Trophoblast cell (in vitro differentiated cells and primary cell): ENCODE data around the gene EYS.

Experiments used
- DNase-seq, 2 donors: peaks; one replicate each; pipeline ENCODE4 v3.0.0-alpha.2; 2016
- H2AFZ ChIP-seq: 2 replicates; pipeline ENCODE4 v1.6.1; 2013; ENCODE audit warnings: low read length, moderate library complexity, mild to moderate bottlenecking; ENCODE audit not compliant: insufficient read depth, poor library complexity
- H2AK5ac ChIP-seq: 2 replicates; pipeline ENCODE4 v1.6.1; 2013; ENCODE audit warnings: mild to moderate bottlenecking, low read length
- H2BK120ac ChIP-seq: 2 replicates; pipeline ENCODE4 v1.6.1; 2013; ENCODE audit warnings: low read length, mild to moderate bottlenecking, moderate library complexity; ENCODE audit not compliant: insufficient read depth, poor library complexity
- H2BK12ac ChIP-seq: 2 replicates; pipeline ENCODE4 v1.6.1; 2013; ENCODE audit warnings: mild to moderate bottlenecking, low read length, moderate library complexity
- H2BK5ac ChIP-seq: 2 replicates; pipeline ENCODE4 v1.6.1; 2013; ENCODE audit warnings: low read length, low read depth, moderate library complexity, mild to moderate bottlenecking; ENCODE audit not compliant: poor library complexity
- H3K14ac ChIP-seq: 2 replicates; pipeline ENCODE4 v1.6.1; 2013; ENCODE audit warnings: mild to moderate bottlenecking, low read length
- H3K18ac ChIP-seq: 2 replicates; pipeline ENCODE4 v1.6.1; 2013; ENCODE audit warnings: mild to moderate bottlenecking, low read length
- H3K23ac ChIP-seq: 2 replicates; pipeline ENCODE4 v1.6.1; 2013; ENCODE audit warnings: low read length
- H3K27ac ChIP-seq: 2 replicates; pipeline ENCODE4 v1.5.1; 2013; ENCODE audit warnings: low read depth, mild to moderate bottlenecking, inconsistent platforms, low read length, moderate library complexity
- H3K27me3 ChIP-seq: 2 replicates; pipeline ENCODE4 v1.6.1; 2013; ENCODE audit warnings: inconsistent platforms, mild to moderate bottlenecking, low read length, moderate library complexity; ENCODE audit not compliant: insufficient read depth
- H3K36me3 ChIP-seq, 2 experiments: 1 replicate in 1 of 2; 2 replicates in 1 of 2; pipeline ENCODE4 v1.6.1; 2013; ENCODE audit warnings: low read length in 2 of 2, mild to moderate bottlenecking in 2 of 2, moderate library complexity in 1 of 2; ENCODE audit not compliant: insufficient read depth in 2 of 2, control insufficient read depth in 1 of 2
- H3K4ac ChIP-seq: 2 replicates; pipeline ENCODE4 v1.6.1; 2013; ENCODE audit warnings: low read depth, mild to moderate bottlenecking, low read length, moderate library complexity
- H3K4me1 ChIP-seq, 2 experiments: 1 replicate in 1 of 2; 2 replicates in 1 of 2; pipeline ENCODE4 v1.6.1; 2013; ENCODE audit warnings: low read length in 2 of 2, mild to moderate bottlenecking in 2 of 2, moderate library complexity in 1 of 2; ENCODE audit not compliant: insufficient read depth in 2 of 2, control insufficient read depth in 1 of 2
- H3K4me2 ChIP-seq: 2 replicates; pipeline ENCODE4 v1.6.1; 2013; ENCODE audit warnings: inconsistent platforms, mild to moderate bottlenecking, low read length, moderate library complexity
- H3K4me3 ChIP-seq: 2 replicates; pipeline ENCODE4 v1.5.1; 2013; ENCODE audit warnings: mild to moderate bottlenecking, low read depth, low read length, inconsistent platforms
- H3K79me1 ChIP-seq: one replicate; pipeline ENCODE4 v1.6.1; 2013; ENCODE audit warnings: low read length
- H3K79me2 ChIP-seq: 2 replicates; pipeline ENCODE4 v1.6.1; 2013; ENCODE audit warnings: low read length, mild to moderate bottlenecking; ENCODE audit not compliant: control insufficient read depth, insufficient read depth, poor library complexity
- H3K9ac ChIP-seq: 2 replicates; pipeline ENCODE4 v1.6.1; 2013; ENCODE audit warnings: mild to moderate bottlenecking, low read length
- H3K9me3 ChIP-seq: 2 replicates; pipeline ENCODE4 v1.6.1; 2013; ENCODE audit warnings: low read depth, mild to moderate bottlenecking, control low read depth, inconsistent platforms, low read length; ENCODE audit not compliant: insufficient read depth
- H4K12ac ChIP-seq: 2 replicates; pipeline ENCODE4 v1.6.1; 2013; ENCODE audit warnings: low read depth, mild to moderate bottlenecking, low read length, moderate library complexity
- H4K8ac ChIP-seq: 2 replicates; pipeline ENCODE4 v1.6.1; 2013; ENCODE audit warnings: low read depth, mild to moderate bottlenecking, low read length, moderate library complexity
- H4K91ac ChIP-seq: one replicate; pipeline ENCODE4 v1.6.1; 2013; ENCODE audit warnings: low read depth, mild to moderate bottlenecking, low read length, moderate library complexity
- WGBS: extraction: QIAGEN DNeasy Blood & Tissue Kit; methylation state at CpG from one replicate; pipeline ENCODE4 v1.1.7; 2013; ENCODE audit warnings: missing lambda C conversion rate; ENCODE audit not compliant: insufficient read length, insufficient coverage; ENCODE audit errors: extremely low coverage; 5-methylcytosine and 5-hydroxymethylcytosine counted together

The EYS gene

DNA sequence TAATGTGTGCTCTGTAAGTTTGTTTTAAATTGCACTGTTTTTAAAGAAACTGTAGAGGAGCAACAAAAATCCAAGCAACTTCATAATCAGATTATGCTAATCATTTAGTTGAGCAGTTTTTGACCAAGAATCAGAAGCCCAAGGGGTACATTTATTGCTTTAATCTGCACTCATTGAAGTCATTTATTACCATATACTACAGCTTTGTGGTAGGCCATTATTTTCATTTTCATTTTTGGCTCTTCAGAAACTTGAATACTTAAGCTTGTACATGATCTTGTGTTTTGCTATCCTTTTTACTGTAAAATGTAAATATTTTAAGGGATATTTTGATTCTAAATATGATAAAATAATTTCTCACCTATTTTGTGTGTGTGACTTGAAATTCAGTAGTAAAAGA lies 1992.9 kb downstream of the EYS start:
- Histone ChIP-seq H3K27me3 (no peaks in the 10 kb centered on the region), H3K9me3 (no peaks in the 10 kb centered on the region), H2BK12ac (no peak overlapping the region), H3K9ac (no peak overlapping the region), H3K14ac (no peak overlapping the region), H3K36me3 (peaks cover 4 to 18% of the 10 kb centered on the region in 2 experiments), H3K79me2 (no peaks in the 10 kb centered on the region), H2BK5ac (no peak overlapping the region), H4K12ac (no peak overlapping the region), H3K4ac (no peak overlapping the region), H2AK5ac (no peak overlapping the region), H3K27ac (no peak overlapping the region), H3K79me1 (no peaks in the 10 kb centered on the region), H4K8ac (no peak overlapping the region), H3K23ac (no peak overlapping the region), H4K91ac (no peak overlapping the region), H2AFZ (no peak overlapping the region), H3K4me3 (no peak overlapping the region), H3K4me1 (no peaks in the 10 kb centered on the region), H3K18ac (no peak overlapping the region), H3K4me2 (no peak overlapping the region), H2BK120ac (no peak overlapping the region)
- no peak for DNase-seq

DNA sequence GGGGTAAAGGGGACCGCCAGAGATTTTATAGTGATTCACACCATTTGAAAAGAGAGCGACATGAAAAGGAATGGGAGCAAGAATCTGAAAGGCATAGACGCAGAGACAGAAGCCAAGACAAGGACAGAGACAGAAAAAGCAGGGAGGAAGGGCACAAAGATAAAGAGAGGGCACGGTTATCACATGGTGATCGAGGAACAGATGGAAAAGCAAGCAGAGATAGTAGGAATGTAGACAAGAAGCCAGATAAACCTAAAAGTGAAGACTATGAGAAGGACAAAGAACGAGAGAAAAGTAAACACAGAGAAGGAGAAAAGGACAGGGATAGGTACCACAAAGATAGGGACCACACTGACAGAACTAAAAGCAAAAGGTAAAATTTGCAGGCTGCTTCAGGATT lies 1993.7 kb downstream of the EYS start:
- Histone ChIP-seq H4K8ac (no peak overlapping the region), H3K4ac (no peak overlapping the region), H3K18ac (no peak overlapping the region), H3K4me2 (no peak overlapping the region), H4K91ac (no peak overlapping the region), H4K12ac (no peak overlapping the region), H3K79me2 (no peaks in the 10 kb centered on the region), H3K27me3 (no peaks in the 10 kb centered on the region), H3K36me3 (peaks cover 4 to 18% of the 10 kb centered on the region in 2 experiments), H3K9me3 (no peaks in the 10 kb centered on the region), H2BK12ac (no peak overlapping the region), H3K79me1 (no peaks in the 10 kb centered on the region), H2BK5ac (no peak overlapping the region), H3K4me1 (no peaks in the 10 kb centered on the region), H3K14ac (no peak overlapping the region), H2AK5ac (no peak overlapping the region), H3K4me3 (no peak overlapping the region), H2AFZ (no peak overlapping the region), H2BK120ac (no peak overlapping the region), H3K23ac (no peak overlapping the region), H3K9ac (no peak overlapping the region), H3K27ac (no peak overlapping the region)
- no CpG with 5 or more reads among the region's 6 CpGs for WGBS
- DNase-seq = no peak

DNA sequence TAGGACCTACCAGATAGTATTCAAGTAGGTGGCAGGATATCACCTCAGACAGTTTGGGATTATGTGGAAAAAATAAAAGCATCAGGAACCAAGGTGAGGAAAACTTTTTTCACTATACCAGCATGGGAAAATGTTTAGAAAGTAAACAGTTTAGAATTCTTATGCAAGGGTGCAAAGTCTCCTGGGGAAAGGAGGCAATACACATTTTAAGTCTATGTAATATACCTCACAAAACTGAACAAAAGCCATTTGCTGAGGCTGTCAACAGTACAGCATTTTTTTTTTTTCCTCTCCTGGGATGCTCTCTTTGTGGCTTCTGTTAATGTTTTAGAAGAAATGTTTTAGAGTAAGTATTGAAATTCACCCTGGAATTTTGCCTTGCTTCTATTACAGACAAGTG lies 1997.9 kb downstream of the EYS start:
- Histone ChIP-seq H3K4me2 (no peak overlapping the region), H3K18ac (no peak overlapping the region), H3K79me1 (no peaks in the 10 kb centered on the region), H2AFZ (no peak overlapping the region), H2BK120ac (no peak overlapping the region), H3K9ac (no peak overlapping the region), H3K23ac (no peak overlapping the region), H4K8ac (no peak overlapping the region), H3K4me1 (no peaks in the 10 kb centered on the region), H3K4ac (no peak overlapping the region), H3K4me3 (no peak overlapping the region), H2AK5ac (no peak overlapping the region), H3K9me3 (no peaks in the 10 kb centered on the region), H4K91ac (no peak overlapping the region), H3K14ac (no peak overlapping the region), H3K36me3 (peaks cover 10 to 24% of the 10 kb centered on the region in 2 experiments), H3K27me3 (no peaks in the 10 kb centered on the region), H2BK5ac (no peak overlapping the region), H4K12ac (no peak overlapping the region), H3K79me2 (no peaks in the 10 kb centered on the region), H3K27ac (no peak overlapping the region), H2BK12ac (no peak overlapping the region)
- DNase-seq = no peak

DNA sequence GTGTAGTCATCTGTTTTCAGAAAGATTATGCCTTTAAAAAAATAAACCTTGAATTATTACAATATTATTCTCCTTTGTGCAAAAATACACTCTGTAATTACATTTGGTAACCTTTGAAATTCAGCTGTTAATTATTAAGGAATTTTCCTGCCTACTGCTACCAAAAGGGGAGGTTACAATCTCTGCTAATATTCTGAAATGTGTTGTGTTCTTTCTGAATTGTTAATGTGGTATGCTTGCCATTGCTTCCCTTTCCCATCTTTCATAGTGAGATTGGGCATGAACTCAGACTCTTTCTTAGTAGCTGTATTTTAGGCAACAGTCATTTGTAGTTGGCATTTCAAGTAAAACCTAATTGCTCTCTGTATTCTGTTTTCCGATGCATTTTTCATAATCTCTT lies 1998.4 kb downstream of the EYS start:
- peaks cover 10 to 26% of the 10 kb centered on the region in 2 experiments for H3K36me3 ChIP-seq
- no peak overlapping the region for H4K91ac ChIP-seq
- no peak overlapping the region for H3K9ac ChIP-seq
- WGBS = no CpG with 5 or more reads among the region's 1 CpG
- H3K14ac ChIP-seq = no peak overlapping the region
- H3K4me3 ChIP-seq = no peak overlapping the region
- no peaks in the 10 kb centered on the region for H3K79me1 ChIP-seq
- H2BK12ac ChIP-seq = no peak overlapping the region
- H4K8ac ChIP-seq = no peak overlapping the region
- no peaks in the 10 kb centered on the region for H3K9me3 ChIP-seq
- H2AFZ ChIP-seq = no peak overlapping the region
- H2BK120ac ChIP-seq = no peak overlapping the region
- H2AK5ac ChIP-seq = no peak overlapping the region
- H3K4ac ChIP-seq = no peak overlapping the region
- no peak overlapping the region for H3K27ac ChIP-seq
- H3K4me1 ChIP-seq = no peaks in the 10 kb centered on the region
- no peak for DNase-seq
- H3K27me3 ChIP-seq = no peaks in the 10 kb centered on the region
- H3K18ac ChIP-seq = no peak overlapping the region
- H3K79me2 ChIP-seq = no peaks in the 10 kb centered on the region
- H3K23ac ChIP-seq = no peak overlapping the region
- H4K12ac ChIP-seq = no peak overlapping the region
- H3K4me2 ChIP-seq = no peak overlapping the region
- no peak overlapping the region for H2BK5ac ChIP-seq

DNA sequence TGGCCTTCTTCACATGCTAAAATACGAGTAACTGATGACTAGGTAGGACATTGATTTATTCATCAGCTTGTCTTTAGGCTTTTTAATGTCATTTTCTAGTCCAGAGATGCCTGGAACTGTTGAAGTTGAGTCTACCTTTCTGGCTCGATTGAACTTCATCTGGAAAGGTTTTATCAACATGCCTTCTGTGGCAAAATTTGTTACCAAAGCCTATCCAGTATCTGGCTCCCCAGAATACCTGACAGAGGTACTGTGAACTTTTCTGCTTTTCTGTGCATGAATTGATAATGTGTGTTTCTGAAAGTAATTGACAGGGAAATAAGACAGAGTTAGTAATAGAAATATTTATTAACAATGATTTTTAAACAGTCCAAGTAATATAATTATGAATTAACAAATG lies 2000.4 kb downstream of the EYS start:
- H3K36me3 ChIP-seq = peaks cover 9 to 15% of the 10 kb centered on the region in 2 experiments
- no peak overlapping the region for H3K4me2 ChIP-seq
- no peak overlapping the region for H4K12ac ChIP-seq
- no peak overlapping the region for H2BK5ac ChIP-seq
- no peak overlapping the region for H2AK5ac ChIP-seq
- no peaks in the 10 kb centered on the region for H3K9me3 ChIP-seq
- no peak overlapping the region for H2BK120ac ChIP-seq
- no peak overlapping the region for H3K23ac ChIP-seq
- no peak overlapping the region for H3K27ac ChIP-seq
- no peak overlapping the region for H3K4me3 ChIP-seq
- no peak overlapping the region for H3K9ac ChIP-seq
- no peaks in the 10 kb centered on the region for H3K79me1 ChIP-seq
- no peak overlapping the region for H2AFZ ChIP-seq
- H3K79me2 ChIP-seq = no peaks in the 10 kb centered on the region
- H4K8ac ChIP-seq = no peak overlapping the region
- H3K4me1 ChIP-seq = no peaks in the 10 kb centered on the region
- H2BK12ac ChIP-seq = no peak overlapping the region
- H4K91ac ChIP-seq = no peak overlapping the region
- no peaks in the 10 kb centered on the region for H3K27me3 ChIP-seq
- H3K18ac ChIP-seq = no peak overlapping the region
- no CpG with 5 or more reads among the region's 2 CpGs for WGBS
- no peak overlapping the region for H3K14ac ChIP-seq
- no peak overlapping the region for H3K4ac ChIP-seq
- no peak for DNase-seq
